ENCODE results near the gene SPOCK2. TPM values are rescaled to one million over a fixed set of nuclear protein-coding genes. Genes with fewer than 3 reads are reported as not detected.

The SPOCK2 gene
- total and polyA plus RNA-seq, 2 donors (not counting 3 experiments of a cell fraction or from before 2014, with no cell fraction given): 0.40 to 1.1 TPM

GRCh38 chr10:72069751-72070526, 18.4 kb downstream of the SPOCK2 start:
- no peak overlapping the region for H3K9ac ChIP-seq (replicated peaks; ENCODE audit: extremely low read depth, insufficient read depth, low read length)
- H3K9me1 ChIP-seq (replicated peaks; ENCODE audit: control insufficient read depth, extremely low read depth, insufficient read depth, low read length): no peaks in the 10 kb centered on the region
- intact Hi-C loops (cut with micrococcal nuclease) (no loop called here), dilution Hi-C loops (cut with MboI; ENCODE audit: extremely low pct_ligation_motif_present, low sequenced_read_pairs) (no loop called here)
- no peaks in the 10 kb centered on the region for H3K4me1 ChIP-seq (ENCODE audit: control insufficient read depth, extremely low read depth, insufficient read depth, low read length)
- no peaks in the 10 kb centered on the region for H3K27me3 ChIP-seq (ENCODE audit: control insufficient read depth in 2 of 2, insufficient read depth in 2 of 2, low read length in 2 of 2)
- no peaks in the 10 kb centered on the region for H3K9me3 ChIP-seq (replicated peaks; ENCODE audit: control insufficient read depth, insufficient read depth, low read length)
- no TSS peak for BruUV-seq (replicated peaks)
- no peaks in the 10 kb centered on the region for H3K36me3 ChIP-seq (ENCODE audit: control insufficient read depth in 2 of 2, extremely low read depth in 1 of 2, insufficient read depth in 2 of 2, low read length in 2 of 2)
- H3K4me3 ChIP-seq (replicated peaks in 1 of 3; ENCODE audit: insufficient read depth in 1 of 3, low read depth in 1 of 3, low read length in 3 of 3): no peak overlapping the region
- H3K27ac ChIP-seq (ENCODE audit: insufficient read depth, low read depth, low read length): no peak overlapping the region
- CTCF ChIA-PET: interaction anchor here (0.7 to 4.5 kb wide), 10 partner anchors 8 to 268 kb away, joined by 3 to 19 read pairs (median 4); no protein-coding TSS in a partner anchor
- no peaks in the 10 kb centered on the region for H4K20me1 ChIP-seq (replicated peaks; ENCODE audit: control insufficient read depth, extremely low read depth, insufficient read depth, low read length)
- H3K4me2 ChIP-seq (ENCODE audit: insufficient read depth, low read length): no peak overlapping the region
- TF ChIP-seq EZH2 (IDR thresholded peaks at IDR 0.05; ENCODE audit: borderline replicate concordance, low read depth, low read length, severe bottlenecking) (no peak), CTCF (IDR thresholded peaks at IDR 0.05; ENCODE audit: extremely low read depth in 1 of 2, insufficient read depth in 1 of 2, low read depth in 1 of 2, low read length in 2 of 2) (peak in 1 of 2 donors; percentile 1)
- no peak for DNase-seq (ENCODE audit: low read depth, low spot score)
- FAIRE-seq: no peak
- POLR2A ChIA-PET: interaction anchor here (0.6 kb wide), 1 partner anchor 71 kb away, joined by 5 read pairs; no protein-coding TSS in a partner anchor
- H2AFZ ChIP-seq (ENCODE audit: low read depth, low read length): no peak overlapping the region
- no peaks in the 10 kb centered on the region for H3K79me2 ChIP-seq (ENCODE audit: control insufficient read depth, insufficient read depth, low read length)

- Histone ChIP-seq H3K9ac (replicated peaks; ENCODE audit: extremely low read depth, insufficient read depth, low read length) (no peak overlapping the region), H3K9me1 (replicated peaks; ENCODE audit: control insufficient read depth, extremely low read depth, insufficient read depth, low read length) (no peaks in the 10 kb centered on the region), H3K27me3 (ENCODE audit: control insufficient read depth in 2 of 2, insufficient read depth in 2 of 2, low read length in 2 of 2) (no peaks in the 10 kb centered on the region), H3K4me3 (replicated peaks in 1 of 3; ENCODE audit: insufficient read depth in 1 of 3, low read depth in 1 of 3, low read length in 3 of 3) (no peak overlapping the region), H3K27ac (ENCODE audit: insufficient read depth, low read depth, low read length) (no peak overlapping the region), H3K4me2 (ENCODE audit: insufficient read depth, low read length) (no peak overlapping the region), H3K79me2 (ENCODE audit: control insufficient read depth, insufficient read depth, low read length) (no peaks in the 10 kb centered on the region), H3K4me1 (ENCODE audit: control insufficient read depth, extremely low read depth, insufficient read depth, low read length) (no peaks in the 10 kb centered on the region), H3K36me3 (ENCODE audit: control insufficient read depth in 2 of 2, extremely low read depth in 1 of 2, insufficient read depth in 2 of 2, low read length in 2 of 2) (no peaks in the 10 kb centered on the region), H4K20me1 (replicated peaks; ENCODE audit: control insufficient read depth, extremely low read depth, insufficient read depth, low read length) (no peaks in the 10 kb centered on the region), H2AFZ (ENCODE audit: low read depth, low read length) (no peak overlapping the region), H3K9me3 (replicated peaks; ENCODE audit: control insufficient read depth, insufficient read depth, low read length) (no peaks in the 10 kb centered on the region)
- ChIA-PET POLR2A (no interaction called here), CTCF (interaction anchor here (1.2 to 4.5 kb wide), 4 partner anchors 10 to 173 kb away, joined by 5 to 19 read pairs (median 8); no protein-coding TSS in a partner anchor)
- dilution Hi-C loops (cut with MboI; ENCODE audit: extremely low pct_ligation_motif_present, low sequenced_read_pairs) (no loop called here), intact Hi-C loops (cut with micrococcal nuclease) (no loop called here)
- FAIRE-seq (no peak), DNase-seq (ENCODE audit: low read depth, low spot score) (no peak)
- no TSS peak for BruUV-seq (replicated peaks)
- TF ChIP-seq POLR2A (IDR thresholded peaks at IDR 0.05; ENCODE audit: low read depth, low read length) (no peak), POLR2AphosphoS5 (IDR thresholded peaks at IDR 0.05; ENCODE audit: insufficient read depth, low read depth, low read length) (no peak), MAX (IDR thresholded peaks at IDR 0.05; ENCODE audit: insufficient read depth, insufficient read length) (no peak), CTCF (IDR thresholded peaks at IDR 0.05; ENCODE audit: extremely low read depth in 1 of 2, insufficient read depth in 1 of 2, low read depth in 1 of 2, low read length in 2 of 2) (no peak), EZH2 (IDR thresholded peaks at IDR 0.05; ENCODE audit: borderline replicate concordance, low read depth, low read length, severe bottlenecking) (no peak), GATA2 (IDR thresholded peaks at IDR 0.05; ENCODE audit: insufficient read depth, insufficient read length, low read depth, low read length) (no peak), MYC (IDR thresholded peaks at IDR 0.05; ENCODE audit: low read depth, low read length) (no peak), JUN (IDR thresholded peaks at IDR 0.05; ENCODE audit: borderline replicate concordance, insufficient read depth, insufficient read length, low read depth) (no peak), FOS (IDR thresholded peaks at IDR 0.05; ENCODE audit: borderline replicate concordance, insufficient read depth, low read length) (no peak)
Measured at GRCh38 chr10:72068901-72069446, 19.4 kb downstream of the SPOCK2 start.
